DLD1 (cell line): ENCODE data around the gene HK1.
"Not testable (repeated sequence)": the region's sequence is repeated elsewhere in the genome, so short reads cannot be mapped to it uniquely, and the experiment has no call there.

Source experiments
- in situ Hi-C: cut with HindIII; loops from 2 replicates; pipeline ENCODE4 v1.10.0; 2017; ENCODE audit warnings: low sequenced_read_pairs

HK1 gene

GRCh38 chr10:69253171-69253570 lies 25.1 kb upstream of the HK1 start:
- in situ Hi-C loops: no loop called here

GRCh38 chr10:69254877-69255276 lies 23.4 kb upstream of the HK1 start:
- in situ Hi-C loops: no loop called here

- in situ Hi-C loops: no loop called here
These were observed 18.6 kb upstream of the HK1 start for GRCh38 chr10:69259547-69260243.

GRCh38 chr10:69261184-69261583 lies 17.1 kb upstream of the HK1 start:
- in situ Hi-C loops: no loop called here

GRCh38 chr10:69262292-69262751 lies 16.0 kb upstream of the HK1 start:
- in situ Hi-C loops: no loop called here

GRCh38 chr10:69265521-69265920 lies 12.8 kb upstream of the HK1 start:
- in situ Hi-C loops: no loop called here

- in situ Hi-C loops: no loop called here
These were observed 9.4 kb upstream of the HK1 start for GRCh38 chr10:69268761-69269416.

- in situ Hi-C loops: no loop called here
These were observed 8.5 kb upstream of the HK1 start for GRCh38 chr10:69269761-69270160.

- in situ Hi-C loops: no loop called here
These were observed 7.3 kb upstream of the HK1 start for GRCh38 chr10:69270990-69271389.

GRCh38 chr10:69272624-69273023 lies 5.7 kb upstream of the HK1 start:
- in situ Hi-C loops: no loop called here

- in situ Hi-C loops: no loop called here
These were observed 2.9 kb upstream of the HK1 start for GRCh38 chr10:69275444-69275843.

- in situ Hi-C loops: no loop called here
These were observed 1.8 kb upstream of the HK1 start for GRCh38 chr10:69276503-69276902.

GRCh38 chr10:69279110-69279509 lies 814 bp downstream of the HK1 start:
- in situ Hi-C loops: no loop called here

GRCh38 chr10:69281507-69282413 lies 3.5 kb downstream of the HK1 start:
- in situ Hi-C loops: no loop called here

GRCh38 chr10:69284402-69284801 lies 6.1 kb downstream of the HK1 start:
- in situ Hi-C loops: not testable (repeated sequence)

GRCh38 chr10:69285699-69286098 lies 7.4 kb downstream of the HK1 start:
- in situ Hi-C loops: no loop called here

- in situ Hi-C loops: no loop called here
These were observed 8.9 kb downstream of the HK1 start for GRCh38 chr10:69287181-69287580.

- in situ Hi-C loops: no loop called here
These were observed 12.7 kb downstream of the HK1 start for GRCh38 chr10:69290993-69291392.

- in situ Hi-C loops: no loop called here
These were observed 14.2 kb downstream of the HK1 start for GRCh38 chr10:69292459-69292858.

GRCh38 chr10:69295027-69295636 lies 16.8 kb downstream of the HK1 start:
- in situ Hi-C loops: no loop called here

GRCh38 chr10:69303632-69304051 lies 25.3 kb downstream of the HK1 start:
- in situ Hi-C loops: no loop called here
